Astrocyte (in vitro differentiated cells and primary cell): ENCODE measurements around the gene OR2S2. TPM values are rescaled to one million over a fixed set of nuclear protein-coding genes. Genes with fewer than 3 reads are reported as not detected.

Experiments used
- DNase-seq: peaks from one replicate; pipeline ENCODE4 v3.0.0-alpha.2; 2010; ENCODE audit warnings: low read depth
- FAIRE-seq: peaks from 2 replicates; lab custom pipeline; 2011; peaks lifted over from hg19 to GRCh38; lab: Jason Lieb, UNC
- H2AFZ ChIP-seq: 2 replicates; pipeline ENCODE4 v1.6.0; 2012; ENCODE audit warnings: low read depth, low read length, inconsistent platforms
- H3K27ac ChIP-seq: 2 replicates; pipeline ENCODE4 v1.5.1; 2011; ENCODE audit warnings: low read depth, low read length, inconsistent platforms
- H3K27me3 ChIP-seq: 2 replicates; pipeline ENCODE4 v1.6.0; 2011; ENCODE audit warnings: low read length, inconsistent platforms; ENCODE audit not compliant: insufficient read depth
- H3K36me3 ChIP-seq: 2 replicates; pipeline ENCODE4 v1.5.1; 2011; ENCODE audit warnings: low read length, inconsistent platforms; ENCODE audit not compliant: insufficient read depth
- H3K4me1 ChIP-seq: 2 replicates; pipeline ENCODE4 v1.5.1; 2011; ENCODE audit warnings: low read length, inconsistent platforms; ENCODE audit not compliant: insufficient read depth
- H3K4me2 ChIP-seq: 2 replicates; pipeline ENCODE4 v1.6.0; 2012; ENCODE audit warnings: low read length, inconsistent platforms
- H3K4me3 ChIP-seq: 2 replicates; pipeline ENCODE4 v1.5.1; 2011; ENCODE audit warnings: low read depth, mild to moderate bottlenecking, low read length, inconsistent platforms; ENCODE audit not compliant: insufficient read depth
- H3K79me2 ChIP-seq: 2 replicates; pipeline ENCODE4 v1.6.0; 2012; ENCODE audit warnings: mild to moderate bottlenecking, low read length, inconsistent platforms; ENCODE audit not compliant: insufficient read depth
- H3K9ac ChIP-seq: 2 replicates; pipeline ENCODE4 v1.6.0; 2012; ENCODE audit warnings: mild to moderate bottlenecking, low read length, inconsistent platforms
- H3K9me3 ChIP-seq: 2 replicates; pipeline ENCODE4 v1.5.1; 2012; ENCODE audit warnings: low read depth, mild to moderate bottlenecking, low read length, inconsistent platforms; ENCODE audit not compliant: insufficient read depth
- H4K20me1 ChIP-seq: 2 replicates; pipeline ENCODE4 v1.6.0; 2012; ENCODE audit warnings: low read length, inconsistent platforms; ENCODE audit not compliant: insufficient read depth
- H3K27ac Mint-ChIP-seq: one replicate; pipeline ENCODE4 v1.8.0; 2021; ENCODE audit warnings: mild to moderate bottlenecking, mixed read lengths; ENCODE audit not compliant: unreplicated experiment
- H3K27me3 Mint-ChIP-seq: one replicate; pipeline ENCODE4 v1.8.0; 2021; ENCODE audit warnings: low read depth, mixed read lengths; ENCODE audit not compliant: unreplicated experiment
- H3K36me3 Mint-ChIP-seq: one replicate; pipeline ENCODE4 v1.8.0; 2021; ENCODE audit warnings: low read depth, mixed read lengths; ENCODE audit not compliant: unreplicated experiment
- H3K4me1 Mint-ChIP-seq: one replicate; pipeline ENCODE4 v1.8.0; 2021; ENCODE audit warnings: low read depth, mixed read lengths; ENCODE audit not compliant: unreplicated experiment
- H3K4me3 Mint-ChIP-seq: one replicate; pipeline ENCODE4 v1.8.0; 2021; ENCODE audit warnings: mild to moderate bottlenecking, moderate library complexity, mixed read lengths; ENCODE audit not compliant: unreplicated experiment
- H3K9me3 Mint-ChIP-seq: one replicate; pipeline ENCODE4 v1.8.0; 2021; ENCODE audit warnings: mild to moderate bottlenecking, mixed read lengths; ENCODE audit not compliant: unreplicated experiment
- EZH2 ChIP-seq: IDR thresholded peaks from 2 replicates; pipeline ENCODE4 v1.6.1; 2012; ENCODE audit warnings: mild to moderate bottlenecking, low read length, inconsistent platforms; ENCODE audit not compliant: insufficient read depth
- total RNA-seq: library from RNA; stranded (reverse); gene quantifications from 2 replicates; pipeline ENCODE4 v1.2.1, GENCODE V29; 2021
- TF ChIP-seq, protein P1 (sequence below): IDR thresholded peaks from 2 replicates; pipeline ENCODE4 v1.5.1; 2011; ENCODE audit warnings: low read depth, mild to moderate bottlenecking, inconsistent platforms, low read length, moderate library complexity; ENCODE audit not compliant: insufficient read depth

Gene OR2S2
- total RNA-seq, 1 donor from 2014 or later: not detected

DNA sequence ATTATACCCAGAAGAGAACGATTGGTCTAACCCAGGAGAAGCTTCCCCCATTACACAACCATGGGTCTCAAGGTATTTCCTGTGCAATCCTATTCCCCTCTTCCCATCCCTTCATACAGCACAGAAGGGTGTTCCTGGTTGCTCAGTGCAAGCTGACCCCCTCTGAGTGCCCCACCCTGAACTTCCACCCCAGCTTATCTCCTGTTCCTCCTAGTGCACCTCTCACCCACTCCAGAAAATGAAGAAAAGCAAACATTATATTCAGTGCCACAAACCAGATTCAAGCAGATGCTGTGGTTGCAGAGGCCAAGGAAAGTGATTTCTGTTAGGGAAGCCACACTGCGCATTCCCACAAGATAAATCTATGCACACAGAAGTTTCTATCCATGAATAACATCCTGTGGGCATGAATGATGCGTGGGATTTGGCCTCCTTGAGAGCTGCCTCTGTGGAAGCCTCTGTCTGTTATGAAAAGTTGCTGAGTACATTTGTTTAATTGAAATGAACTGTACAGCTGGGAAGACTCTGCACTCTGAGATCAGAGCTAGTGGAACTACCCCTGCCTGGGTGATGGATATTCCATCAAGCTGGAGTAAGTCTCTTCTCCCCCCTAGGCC, 2.2 kb upstream of the OR2S2 start:
- Mint-ChIP-seq H3K4me1 (peaks cover 15% of the 10 kb centered on the region), H3K36me3 (no peaks in the 10 kb centered on the region), H3K27ac (peak overlapping the region; percentile 83), H3K4me3 (peak overlapping the region; percentile 60), H3K9me3 (no peaks in the 10 kb centered on the region), H3K27me3 (peaks cover 14% of the 10 kb centered on the region)
- no peaks in the 10 kb centered on the region for H4K20me1 ChIP-seq
- no peak for TF ChIP-seq EZH2
- TF ChIP-seq, protein P1, sequence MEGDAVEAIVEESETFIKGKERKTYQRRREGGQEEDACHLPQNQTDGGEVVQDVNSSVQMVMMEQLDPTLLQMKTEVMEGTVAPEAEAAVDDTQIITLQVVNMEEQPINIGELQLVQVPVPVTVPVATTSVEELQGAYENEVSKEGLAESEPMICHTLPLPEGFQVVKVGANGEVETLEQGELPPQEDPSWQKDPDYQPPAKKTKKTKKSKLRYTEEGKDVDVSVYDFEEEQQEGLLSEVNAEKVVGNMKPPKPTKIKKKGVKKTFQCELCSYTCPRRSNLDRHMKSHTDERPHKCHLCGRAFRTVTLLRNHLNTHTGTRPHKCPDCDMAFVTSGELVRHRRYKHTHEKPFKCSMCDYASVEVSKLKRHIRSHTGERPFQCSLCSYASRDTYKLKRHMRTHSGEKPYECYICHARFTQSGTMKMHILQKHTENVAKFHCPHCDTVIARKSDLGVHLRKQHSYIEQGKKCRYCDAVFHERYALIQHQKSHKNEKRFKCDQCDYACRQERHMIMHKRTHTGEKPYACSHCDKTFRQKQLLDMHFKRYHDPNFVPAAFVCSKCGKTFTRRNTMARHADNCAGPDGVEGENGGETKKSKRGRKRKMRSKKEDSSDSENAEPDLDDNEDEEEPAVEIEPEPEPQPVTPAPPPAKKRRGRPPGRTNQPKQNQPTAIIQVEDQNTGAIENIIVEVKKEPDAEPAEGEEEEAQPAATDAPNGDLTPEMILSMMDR: no peak
- peak; percentile 59 for FAIRE-seq
- no peaks in the 10 kb centered on the region for H3K36me3 ChIP-seq
- no peak overlapping the region for H3K4me3 ChIP-seq
- H3K4me1 ChIP-seq: peaks cover 8% of the 10 kb centered on the region
- H3K79me2 ChIP-seq: no peaks in the 10 kb centered on the region
- peak overlapping the region; percentile 51 for H3K4me2 ChIP-seq
- no peak overlapping the region for H3K9ac ChIP-seq
- peak; percentile 89 for DNase-seq
- H3K9me3 ChIP-seq: no peaks in the 10 kb centered on the region
- no peak overlapping the region for H3K27ac ChIP-seq
- no peak overlapping the region for H2AFZ ChIP-seq
- H3K27me3 ChIP-seq: no peaks in the 10 kb centered on the region

DNA sequence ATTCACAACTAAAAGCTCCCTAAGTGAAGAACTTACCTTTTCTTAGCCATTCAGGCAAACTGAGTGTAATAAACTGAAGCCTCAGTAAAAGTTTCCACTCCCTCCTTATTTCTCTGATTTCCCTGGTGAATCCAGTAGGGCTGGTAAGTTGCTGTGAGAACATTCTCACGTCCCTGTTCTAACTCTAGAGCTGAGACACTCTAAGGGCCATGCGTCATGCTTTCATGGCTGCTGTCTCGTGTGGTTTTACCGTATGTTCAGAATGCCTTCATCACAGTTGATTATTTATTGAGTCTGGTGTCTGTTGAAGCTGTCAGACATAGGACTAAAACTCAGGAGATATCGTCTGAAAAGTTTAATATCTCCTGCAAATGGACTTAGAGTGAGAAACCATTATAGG, 1.3 kb downstream of the OR2S2 start:
- FAIRE-seq: no peak
- no peak overlapping the region for H3K4me3 ChIP-seq
- no peaks in the 10 kb centered on the region for H3K9me3 Mint-ChIP-seq
- H2AFZ ChIP-seq: no peak overlapping the region
- H3K4me1 Mint-ChIP-seq: peaks cover 20% of the 10 kb centered on the region
- TF ChIP-seq EZH2: no peak
- TF ChIP-seq, protein P1: no peak
- H3K27ac Mint-ChIP-seq: no peak overlapping the region
- no peaks in the 10 kb centered on the region for H3K9me3 ChIP-seq
- no peak overlapping the region for H3K9ac ChIP-seq
- H3K79me2 ChIP-seq: no peaks in the 10 kb centered on the region
- no peak for DNase-seq
- no peak overlapping the region for H3K4me2 ChIP-seq
- no peaks in the 10 kb centered on the region for H3K36me3 Mint-ChIP-seq
- H3K27me3 Mint-ChIP-seq: peaks cover 12% of the 10 kb centered on the region
- no peak overlapping the region for H3K27ac ChIP-seq
- H3K36me3 ChIP-seq: no peaks in the 10 kb centered on the region
- H3K27me3 ChIP-seq: no peaks in the 10 kb centered on the region
- no peaks in the 10 kb centered on the region for H4K20me1 ChIP-seq
- no peak overlapping the region for H3K4me3 Mint-ChIP-seq
- peaks cover 4% of the 10 kb centered on the region for H3K4me1 ChIP-seq

DNA sequence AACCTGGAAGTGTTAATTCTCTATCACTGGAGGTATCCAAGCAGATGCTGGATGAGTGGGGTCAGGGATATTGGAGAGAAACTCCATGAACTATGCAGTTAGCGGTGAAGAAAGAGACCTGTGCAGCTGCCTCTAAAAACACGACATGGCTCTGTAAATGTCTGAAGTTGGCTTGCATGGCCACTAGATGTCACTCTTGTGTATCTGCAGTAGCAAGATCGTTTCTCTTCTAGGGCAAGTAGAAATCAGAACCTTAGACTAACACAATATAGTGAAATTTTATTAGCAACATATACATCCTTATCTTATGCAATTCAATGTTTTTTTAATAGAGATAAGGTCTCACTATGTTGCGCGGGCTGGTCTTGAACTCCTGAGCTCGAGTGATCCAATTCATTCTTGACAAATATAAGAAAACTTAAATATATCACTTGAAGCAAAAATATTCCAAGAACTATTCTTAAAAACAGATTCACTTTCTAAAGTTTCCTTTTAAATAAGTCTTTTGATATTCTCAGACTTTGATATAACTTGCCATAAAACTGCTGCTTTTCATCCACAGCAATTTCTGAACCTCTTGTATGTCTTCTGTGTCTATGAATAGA, 2.9 kb downstream of the OR2S2 start:
- Mint-ChIP-seq H3K27ac (no peak overlapping the region), H3K36me3 (no peaks in the 10 kb centered on the region), H3K27me3 (peaks cover 12% of the 10 kb centered on the region), H3K4me1 (peaks cover 12% of the 10 kb centered on the region), H3K9me3 (no peaks in the 10 kb centered on the region), H3K4me3 (no peak overlapping the region)
- H3K79me2 ChIP-seq: no peaks in the 10 kb centered on the region
- H4K20me1 ChIP-seq: no peaks in the 10 kb centered on the region
- H3K27ac ChIP-seq: no peak overlapping the region
- H3K4me1 ChIP-seq: no peaks in the 10 kb centered on the region
- no peak overlapping the region for H3K9ac ChIP-seq
- no peaks in the 10 kb centered on the region for H3K9me3 ChIP-seq
- no peak for TF ChIP-seq EZH2
- TF ChIP-seq, protein P1: peak; percentile 92
- H2AFZ ChIP-seq: no peak overlapping the region
- FAIRE-seq (peak; percentile 39), DNase-seq (peak; percentile 59)
- no peaks in the 10 kb centered on the region for H3K36me3 ChIP-seq
- H3K4me3 ChIP-seq: no peak overlapping the region
- H3K4me2 ChIP-seq: peak overlapping the region; percentile 39
- no peaks in the 10 kb centered on the region for H3K27me3 ChIP-seq
